BJ (cell line): Measurements from ENCODE around the gene TET1. TPM values are rescaled to one million over a fixed set of nuclear protein-coding genes. Genes with fewer than 3 reads are reported as not detected.

Experiments
- CTCF ChIA-PET: fragments of 350-600 bp; formaldehyde crosslinking; extraction: SDS; loops from one replicate; lab custom pipeline; 2021; ENCODE audit warnings: antibody characterized with exemption, inconsistent platforms; lab: Yijun Ruan, JAX
- POLR2A ChIA-PET: fragments of 300-600 bp; sonication (Branson Sonifier 250); formaldehyde crosslinking; extraction: SDS; loops from one replicate; lab custom pipeline; 2021; ENCODE audit warnings: antibody characterized with exemption; lab: Charles Lee
- DNase-seq: peaks from one replicate; pipeline ENCODE4 v3.0.0-alpha.2; 2011; ENCODE audit warnings: low read depth
- H3K27me3 ChIP-seq: 2 replicates; pipeline ENCODE4 v1.6.0; 2011; ENCODE audit warnings: low read length; ENCODE audit not compliant: control insufficient read depth, insufficient read depth
- H3K36me3 ChIP-seq: 2 replicates; pipeline ENCODE4 v1.5.1; 2011; ENCODE audit warnings: low read length; ENCODE audit not compliant: control insufficient read depth, insufficient read depth
- H3K4me3 ChIP-seq: 2 replicates; pipeline ENCODE4 v1.5.1; 2011; ENCODE audit warnings: low read depth, mild to moderate bottlenecking, control low read depth, low read length
- polyA plus RNA-seq: library from polyadenylated mRNA; depleted of rRNA; stranded (reverse); fragments of >200 nt; gene quantifications from 2 replicates; pipeline ENCODE4 v1.2.3, GENCODE V29; 2011
- TF ChIP-seq, protein P1 (sequence below): IDR thresholded peaks from 2 replicates; pipeline ENCODE4 v1.5.1; 2011; ENCODE audit warnings: low read depth, mild to moderate bottlenecking, control low read depth, inconsistent platforms, low read length, moderate library complexity; ENCODE audit not compliant: insufficient read depth

Gene TET1
- polyA plus RNA-seq, 1 experiment = 1.1 TPM

DNA sequence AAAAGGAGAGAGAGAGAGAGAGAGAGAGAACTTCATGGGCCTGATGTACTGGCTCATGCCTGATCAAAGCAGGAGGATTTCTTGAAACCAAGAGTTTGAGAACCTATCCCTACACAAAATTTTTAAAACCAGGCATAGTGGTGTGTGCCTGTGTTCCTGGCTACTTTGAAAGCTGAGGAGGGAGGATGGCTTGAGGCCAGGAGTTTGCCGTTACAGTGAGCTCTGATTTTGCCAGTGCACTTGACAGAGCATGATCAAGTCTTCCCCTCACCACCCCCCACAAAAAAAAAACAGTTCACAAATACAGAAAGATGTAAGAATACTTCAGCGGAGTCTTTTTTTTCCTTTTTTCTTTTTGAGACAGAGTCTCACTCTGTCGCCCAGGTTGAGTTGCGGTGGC, 108.8 kb downstream of the TET1 start:
- no peak for DNase-seq
- Histone ChIP-seq H3K36me3 (no peaks in the 10 kb centered on the region), H3K27me3 (no peaks in the 10 kb centered on the region), H3K4me3 (no peak overlapping the region)
- TF ChIP-seq, protein P1, sequence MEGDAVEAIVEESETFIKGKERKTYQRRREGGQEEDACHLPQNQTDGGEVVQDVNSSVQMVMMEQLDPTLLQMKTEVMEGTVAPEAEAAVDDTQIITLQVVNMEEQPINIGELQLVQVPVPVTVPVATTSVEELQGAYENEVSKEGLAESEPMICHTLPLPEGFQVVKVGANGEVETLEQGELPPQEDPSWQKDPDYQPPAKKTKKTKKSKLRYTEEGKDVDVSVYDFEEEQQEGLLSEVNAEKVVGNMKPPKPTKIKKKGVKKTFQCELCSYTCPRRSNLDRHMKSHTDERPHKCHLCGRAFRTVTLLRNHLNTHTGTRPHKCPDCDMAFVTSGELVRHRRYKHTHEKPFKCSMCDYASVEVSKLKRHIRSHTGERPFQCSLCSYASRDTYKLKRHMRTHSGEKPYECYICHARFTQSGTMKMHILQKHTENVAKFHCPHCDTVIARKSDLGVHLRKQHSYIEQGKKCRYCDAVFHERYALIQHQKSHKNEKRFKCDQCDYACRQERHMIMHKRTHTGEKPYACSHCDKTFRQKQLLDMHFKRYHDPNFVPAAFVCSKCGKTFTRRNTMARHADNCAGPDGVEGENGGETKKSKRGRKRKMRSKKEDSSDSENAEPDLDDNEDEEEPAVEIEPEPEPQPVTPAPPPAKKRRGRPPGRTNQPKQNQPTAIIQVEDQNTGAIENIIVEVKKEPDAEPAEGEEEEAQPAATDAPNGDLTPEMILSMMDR = no peak
- ChIA-PET CTCF (no interaction called here), POLR2A (no interaction called here)

- TF ChIP-seq, protein P1 = no peak
- peaks cover 5% of the 10 kb centered on the region for H3K36me3 ChIP-seq
- no peak for DNase-seq
- no peaks in the 10 kb centered on the region for H3K27me3 ChIP-seq
- H3K4me3 ChIP-seq = no peak overlapping the region
- ChIA-PET CTCF (no interaction called here), POLR2A (no interaction called here)
Observed at GRCh38 chr10:68684413-68684812, 124.3 kb downstream of the TET1 start.

DNA sequence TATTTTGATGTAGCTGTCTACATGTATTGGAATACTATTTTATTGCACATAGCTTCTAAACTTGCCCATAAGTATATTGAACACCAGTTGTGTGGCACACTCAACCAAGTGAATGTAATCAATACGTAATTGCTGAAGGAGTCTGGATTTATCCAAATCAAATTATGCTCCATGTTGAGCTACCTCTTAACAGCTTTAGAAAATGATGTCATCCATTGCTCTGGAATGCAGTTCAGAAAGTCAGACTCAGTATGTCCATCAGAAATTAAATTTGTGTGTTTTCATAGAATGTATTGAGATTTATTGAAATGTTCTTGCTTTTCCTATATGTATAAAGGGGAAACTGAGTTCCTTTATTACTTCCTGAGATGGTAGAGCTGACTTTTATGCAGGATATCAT, 135.9 kb downstream of the TET1 start:
- TF ChIP-seq, protein P1 = no peak
- DNase-seq = no peak
- CTCF ChIA-PET = interaction anchor here (1.2 to 2.3 kb wide), 2 partner anchors 22 to 145 kb away, joined by 4 to 6 read pairs; no protein-coding TSS in a partner anchor
- Histone ChIP-seq H3K36me3 (peaks cover 5% of the 10 kb centered on the region), H3K27me3 (no peaks in the 10 kb centered on the region), H3K4me3 (no peak overlapping the region)
- POLR2A ChIA-PET = no interaction called here

GRCh38 chr10:68697106-68697505, 137.0 kb downstream of the TET1 start:
- no peaks in the 10 kb centered on the region for H3K27me3 ChIP-seq
- TF ChIP-seq, protein P1 = no peak
- ChIA-PET POLR2A (no interaction called here), CTCF (interaction anchor here (0.6 to 1.0 kb wide), 2 partner anchors 90 to 203 kb away, joined by 3 read pairs; no protein-coding TSS in a partner anchor)
- no peak for DNase-seq
- H3K36me3 ChIP-seq = no peaks in the 10 kb centered on the region
- no peak overlapping the region for H3K4me3 ChIP-seq

DNA sequence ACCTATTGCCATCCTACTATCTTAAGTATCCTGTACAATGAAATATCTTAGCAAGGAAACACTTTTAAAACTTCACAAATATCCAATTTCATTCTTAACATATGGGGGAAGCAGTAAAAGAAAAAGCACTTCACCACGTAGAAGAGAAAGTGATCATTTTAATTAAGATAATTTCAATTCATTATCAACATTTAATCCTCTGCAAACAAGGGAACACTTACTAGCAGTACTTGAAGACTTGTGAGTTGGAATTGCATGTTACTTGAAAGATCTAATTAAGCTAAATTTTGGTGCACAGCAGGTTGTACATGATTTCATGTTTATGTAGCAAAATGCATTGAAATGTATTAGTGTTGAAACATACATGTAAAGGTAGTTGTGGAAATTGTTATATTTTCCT, 140.1 kb downstream of the TET1 start:
- CTCF ChIA-PET = no interaction called here
- DNase-seq = no peak
- Histone ChIP-seq H3K36me3 (no peaks in the 10 kb centered on the region), H3K4me3 (no peak overlapping the region), H3K27me3 (no peaks in the 10 kb centered on the region)
- TF ChIP-seq, protein P1 = no peak
- POLR2A ChIA-PET = no interaction called here
